OCI-LY7 (cell line): ENCODE results near the gene TMEM212. TPM values are rescaled to one million over a fixed set of nuclear protein-coding genes. Genes with fewer than 3 reads are reported as not detected.

ENCODE experiments used
- BruUV-seq: library from RNA; stranded (reverse); fragments of 400-500 nt; replicated peaks from 2 replicates; lab custom pipeline; 2021; lab: Mats Ljungman, UMichigan
- CTCF ChIA-PET: fragments of 300-600 bp; sonication (Branson Sonifier 250); formaldehyde crosslinking; loops from one replicate; lab custom pipeline; 2022; ENCODE audit warnings: antibody characterized with exemption; ENCODE audit not compliant: unreplicated experiment; lab: Charles Lee
- POLR2A ChIA-PET: fragments of 300-600 bp; sonication (Branson Sonifier 250); formaldehyde crosslinking; loops from one replicate; lab custom pipeline; 2022; ENCODE audit warnings: antibody characterized with exemption; lab: Charles Lee
- DNase-seq: peaks from one replicate; pipeline ENCODE4 v3.0.0-alpha.2; 2015; ENCODE audit warnings: low spot score
- H2AFZ ChIP-seq: fragments of 200-600 bp; sonication (generic), shearing (Covaris generic); 2 replicates; pipeline ENCODE4 v1.6.1; 2014; ENCODE audit warnings: mild to moderate bottlenecking, antibody characterized with exemption, low read length, moderate library complexity
- H3K27ac ChIP-seq: fragments of 200-600 bp; sonication (generic); 2 replicates; pipeline ENCODE4 v1.5.1; 2014; ENCODE audit warnings: mixed run types, low read depth, mild to moderate bottlenecking, moderate library complexity, low read length, inconsistent platforms; ENCODE audit not compliant: poor library complexity, severe bottlenecking
- H3K36me3 ChIP-seq: fragments of 200-600 bp; sonication (generic); 2 replicates; pipeline ENCODE4 v1.6.1; 2014; ENCODE audit warnings: mild to moderate bottlenecking, antibody characterized with exemption, low read length, moderate library complexity, mixed read lengths; ENCODE audit not compliant: insufficient read depth
- H3K4me1 ChIP-seq: fragments of 200-600 bp; sonication (generic); 2 replicates; pipeline ENCODE4 v1.5.1; 2014; ENCODE audit warnings: mild to moderate bottlenecking, low read length; ENCODE audit not compliant: insufficient read depth, poor library complexity, severe bottlenecking
- H3K4me2 ChIP-seq: fragments of 200-600 bp; sonication (generic); 2 replicates; pipeline ENCODE4 v1.6.1; 2014; ENCODE audit warnings: mild to moderate bottlenecking, low read length
- H3K4me3 ChIP-seq: fragments of 200-600 bp; sonication (generic); 2 replicates; pipeline ENCODE4 v1.5.1; 2014; ENCODE audit warnings: mild to moderate bottlenecking, low read depth, low read length; ENCODE audit not compliant: poor library complexity, severe bottlenecking
- H3K79me2 ChIP-seq: fragments of 200-600 bp; sonication (generic); 2 replicates; pipeline ENCODE4 v1.6.1; 2016; ENCODE audit warnings: low read depth, mild to moderate bottlenecking, low read length, moderate library complexity, mixed read lengths; ENCODE audit not compliant: insufficient read depth
- H3K9me2 ChIP-seq: fragments of 200-600 bp; sonication (generic); 2 replicates; pipeline ENCODE4 v1.6.1; 2016; ENCODE audit warnings: mild to moderate bottlenecking, low read length, mixed read lengths; ENCODE audit not compliant: insufficient read depth
- H3K9me3 ChIP-seq: fragments of 200-600 bp; sonication (generic); 2 replicates; pipeline ENCODE4 v1.6.1; 2014; ENCODE audit warnings: mild to moderate bottlenecking, mixed run types, low read length, mixed read lengths
- H4K20me1 ChIP-seq: fragments of 200-600 bp; sonication (generic); 2 replicates; pipeline ENCODE4 v1.6.1; 2014; ENCODE audit warnings: mild to moderate bottlenecking, antibody characterized with exemption, low read length, moderate library complexity, mixed read lengths; ENCODE audit not compliant: insufficient read depth
- EZH2phosphoT487 ChIP-seq: fragments of 200-600 bp; sonication (generic); IDR thresholded peaks from 2 replicates; pipeline ENCODE4 v1.6.1; 2018; ENCODE audit warnings: low read depth, borderline replicate concordance, mild to moderate bottlenecking, mixed run types, antibody characterized with exemption, low read length, moderate library complexity, mixed read lengths
- intact Hi-C: fragments of 100-400 bp; cut with micrococcal nuclease; formaldehyde crosslinking; loops from one replicate; pipeline ENCODE4 v1.10.0; 2022; ENCODE audit not compliant: unreplicated experiment
- total RNA-seq, 2 experiments: library from RNA; depleted of rRNA in 1 of 2; stranded (reverse); fragments of >200 nt in 1 of 2; shearing (Covaris generic) in 1 of 2; gene quantifications; 2 replicates each; pipeline ENCODE4 v1.2.3, GENCODE V29; 2014 to 2022
- TF ChIP-seq, protein P1 (sequence below): fragments of 200-600 bp; sonication (generic); conservative IDR thresholded peaks from 2 replicates; pipeline ENCODE4 v1.5.1; 2014; ENCODE audit warnings: mild to moderate bottlenecking, antibody characterized with exemption, low read length, moderate library complexity, mixed read lengths

TMEM212 gene
- total RNA-seq, 2 experiments from 2014 or later: not detected

DNA sequence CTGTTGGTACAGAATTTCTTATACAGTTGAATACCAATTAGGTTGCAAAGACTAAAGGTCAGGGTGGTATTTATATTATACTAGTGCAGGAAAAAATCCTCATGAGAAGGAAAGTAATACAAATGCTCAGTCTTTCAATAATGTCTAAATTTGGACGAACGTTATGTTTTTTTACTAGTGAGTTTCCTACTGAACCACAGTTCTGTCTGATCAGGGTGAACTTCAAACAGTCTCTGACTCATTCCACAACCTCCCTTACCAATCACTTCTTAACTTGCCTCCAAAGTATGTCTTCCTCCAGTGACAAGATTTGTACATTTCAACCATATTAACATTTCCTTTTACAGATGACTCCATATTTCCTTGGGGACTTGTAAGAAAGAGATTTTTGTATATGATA, 3.4 kb downstream of the TMEM212 start:
- Histone ChIP-seq H3K4me1 (no peaks in the 10 kb centered on the region), H4K20me1 (no peaks in the 10 kb centered on the region), H3K27ac (no peak overlapping the region), H3K4me3 (no peak overlapping the region), H3K79me2 (no peaks in the 10 kb centered on the region), H3K4me2 (no peak overlapping the region), H3K9me2 (no peaks in the 10 kb centered on the region), H3K9me3 (no peaks in the 10 kb centered on the region), H2AFZ (no peak overlapping the region), H3K36me3 (no peaks in the 10 kb centered on the region)
- TF ChIP-seq, protein P1, sequence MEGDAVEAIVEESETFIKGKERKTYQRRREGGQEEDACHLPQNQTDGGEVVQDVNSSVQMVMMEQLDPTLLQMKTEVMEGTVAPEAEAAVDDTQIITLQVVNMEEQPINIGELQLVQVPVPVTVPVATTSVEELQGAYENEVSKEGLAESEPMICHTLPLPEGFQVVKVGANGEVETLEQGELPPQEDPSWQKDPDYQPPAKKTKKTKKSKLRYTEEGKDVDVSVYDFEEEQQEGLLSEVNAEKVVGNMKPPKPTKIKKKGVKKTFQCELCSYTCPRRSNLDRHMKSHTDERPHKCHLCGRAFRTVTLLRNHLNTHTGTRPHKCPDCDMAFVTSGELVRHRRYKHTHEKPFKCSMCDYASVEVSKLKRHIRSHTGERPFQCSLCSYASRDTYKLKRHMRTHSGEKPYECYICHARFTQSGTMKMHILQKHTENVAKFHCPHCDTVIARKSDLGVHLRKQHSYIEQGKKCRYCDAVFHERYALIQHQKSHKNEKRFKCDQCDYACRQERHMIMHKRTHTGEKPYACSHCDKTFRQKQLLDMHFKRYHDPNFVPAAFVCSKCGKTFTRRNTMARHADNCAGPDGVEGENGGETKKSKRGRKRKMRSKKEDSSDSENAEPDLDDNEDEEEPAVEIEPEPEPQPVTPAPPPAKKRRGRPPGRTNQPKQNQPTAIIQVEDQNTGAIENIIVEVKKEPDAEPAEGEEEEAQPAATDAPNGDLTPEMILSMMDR: no peak
- TF ChIP-seq EZH2phosphoT487: no peak
- no peak for DNase-seq
- CTCF ChIA-PET: no interaction called here
- intact Hi-C loops: no loop called here
- BruUV-seq: no TSS peak
- POLR2A ChIA-PET: no interaction called here

DNA sequence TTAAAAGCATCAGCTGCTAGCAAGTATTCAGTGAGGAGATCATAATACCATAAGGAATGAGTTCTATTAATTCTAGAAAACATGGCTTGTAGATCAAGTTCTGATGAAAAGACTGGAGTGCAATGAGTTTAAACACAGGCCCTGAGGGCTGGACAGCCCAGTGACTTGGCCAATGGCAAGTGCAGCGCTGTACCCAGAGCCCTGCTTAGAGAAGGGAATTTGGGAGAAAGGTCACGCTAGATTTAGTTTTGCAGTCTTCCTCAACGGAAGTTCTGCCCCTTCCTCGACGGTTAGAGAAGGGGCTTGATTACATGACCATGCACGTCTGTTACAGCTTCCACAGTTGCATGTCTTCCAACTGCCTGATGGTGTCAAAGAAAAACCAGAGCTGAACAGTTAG, 4.0 kb downstream of the TMEM212 start:
- no peak for DNase-seq
- intact Hi-C loops: no loop called here
- no peaks in the 10 kb centered on the region for H3K79me2 ChIP-seq
- H2AFZ ChIP-seq: no peak overlapping the region
- H3K27ac ChIP-seq: no peak overlapping the region
- CTCF ChIA-PET: no interaction called here
- H3K9me3 ChIP-seq: no peaks in the 10 kb centered on the region
- no peaks in the 10 kb centered on the region for H3K36me3 ChIP-seq
- no peaks in the 10 kb centered on the region for H3K9me2 ChIP-seq
- TF ChIP-seq, protein P1: no peak
- H3K4me3 ChIP-seq: no peak overlapping the region
- POLR2A ChIA-PET: no interaction called here
- no peak overlapping the region for H3K4me2 ChIP-seq
- no peaks in the 10 kb centered on the region for H4K20me1 ChIP-seq
- no peaks in the 10 kb centered on the region for H3K4me1 ChIP-seq
- no TSS peak for BruUV-seq

DNA sequence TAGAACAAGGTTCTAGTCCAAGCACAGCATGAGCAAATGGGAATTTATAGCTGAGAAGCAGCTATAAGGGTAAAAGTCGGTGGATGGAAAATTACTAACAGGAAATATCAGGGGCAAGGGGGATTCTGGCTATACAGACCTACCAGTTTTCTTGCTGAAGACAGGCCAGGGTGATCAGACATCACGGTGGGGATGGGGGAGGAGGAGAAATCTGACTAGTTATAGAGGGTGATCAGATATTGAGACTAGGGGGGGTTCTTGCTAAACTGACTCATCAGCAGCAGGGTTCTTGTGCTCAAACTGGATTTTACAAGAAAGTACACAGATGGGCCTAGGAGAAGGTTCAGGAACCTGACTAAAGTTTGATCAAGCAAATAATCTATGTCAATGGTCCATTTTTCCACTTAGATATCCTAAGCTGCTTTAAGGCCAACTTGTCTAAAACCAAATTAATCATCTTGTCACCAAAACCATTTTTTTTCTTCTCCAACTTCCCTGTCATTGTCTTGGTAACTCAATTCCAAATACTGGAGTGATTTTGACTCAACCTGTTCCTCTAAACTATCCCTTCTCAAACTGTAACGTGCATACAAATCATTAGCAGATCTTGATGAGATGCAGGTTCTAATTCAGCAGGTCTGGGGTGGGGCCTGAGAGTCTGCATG, 4.6 kb downstream of the TMEM212 start:
- H3K9me3 ChIP-seq: no peaks in the 10 kb centered on the region
- no peaks in the 10 kb centered on the region for H4K20me1 ChIP-seq
- H3K79me2 ChIP-seq: no peaks in the 10 kb centered on the region
- no peaks in the 10 kb centered on the region for H3K9me2 ChIP-seq
- BruUV-seq: no TSS peak
- no peak for DNase-seq
- H2AFZ ChIP-seq: no peak overlapping the region
- H3K4me1 ChIP-seq: no peaks in the 10 kb centered on the region
- no peak overlapping the region for H3K4me2 ChIP-seq
- intact Hi-C loops: no loop called here
- POLR2A ChIA-PET: no interaction called here
- TF ChIP-seq EZH2phosphoT487: no peak
- TF ChIP-seq, protein P1: no peak
- no peak overlapping the region for H3K27ac ChIP-seq
- no peak overlapping the region for H3K4me3 ChIP-seq
- CTCF ChIA-PET: no interaction called here
- no peaks in the 10 kb centered on the region for H3K36me3 ChIP-seq
